ENCODE data around the gene NFIA. TPM values are rescaled to one million over a fixed set of nuclear protein-coding genes. Genes with fewer than 3 reads are reported as not detected.
"Not testable (repeated sequence)": the region's sequence is repeated elsewhere in the genome, so short reads cannot be mapped to it uniquely, and the experiment has no call there.

NFIA gene
- total RNA-seq, 2 experiments from 2014 or later = 0.98 to 1.1 TPM

GRCh38 chr1:61273861-61274260 lies 191.5 kb downstream of the NFIA start:
- CTCF ChIA-PET = no interaction called here
- intact Hi-C loops (cut with micrococcal nuclease) = loop anchor here (5.0 to 10.0 kb wide), 2 partner anchors 181 to 222 kb away; no protein-coding TSS in a partner anchor

GRCh38 chr1:61274939-61275338 lies 192.6 kb downstream of the NFIA start:
- Mint-ChIP-seq H3K27me3 (ENCODE audit: low read depth) (peaks cover 7% of the 10 kb centered on the region), H3K36me3 (ENCODE audit: low read depth) (no peaks in the 10 kb centered on the region), H3K27ac (no peak overlapping the region), H3K4me1 (ENCODE audit: low read depth) (peaks cover 14% of the 10 kb centered on the region), H3K9me3 (no peaks in the 10 kb centered on the region), H3K4me3 (no peak overlapping the region)
- DNase-seq = no peak
- CTCF ChIA-PET = no interaction called here
- intact Hi-C loops (cut with micrococcal nuclease) = loop anchor here (5.0 to 10.0 kb wide), 2 partner anchors 180 to 223 kb away; no protein-coding TSS in a partner anchor

More at GRCh38 chr1:61273861-61274260, 191.5 kb downstream of the NFIA start:
- H3K27ac Mint-ChIP-seq = no peak overlapping the region
- H3K27me3 Mint-ChIP-seq (ENCODE audit: low read depth) = peaks cover 7% of the 10 kb centered on the region
- DNase-seq = no peak
- H3K9me3 Mint-ChIP-seq = no peaks in the 10 kb centered on the region
- no peak overlapping the region for H3K4me3 Mint-ChIP-seq
- peaks cover 18% of the 10 kb centered on the region for H3K4me1 Mint-ChIP-seq (ENCODE audit: low read depth)
- no peaks in the 10 kb centered on the region for H3K36me3 Mint-ChIP-seq (ENCODE audit: low read depth)

- no peak for DNase-seq
- H3K27me3 Mint-ChIP-seq (ENCODE audit: low read depth) = peaks cover 7% of the 10 kb centered on the region
- intact Hi-C loops (cut with micrococcal nuclease) = loop anchor here (10.0 kb wide), 1 partner anchor 179 kb away; no protein-coding TSS in a partner anchor
- H3K9me3 Mint-ChIP-seq = no peaks in the 10 kb centered on the region
- CTCF ChIA-PET = no interaction called here
- H3K27ac Mint-ChIP-seq = no peak overlapping the region
- peaks cover 2% of the 10 kb centered on the region for H3K4me1 Mint-ChIP-seq (ENCODE audit: low read depth)
- H3K4me3 Mint-ChIP-seq = no peak overlapping the region
- H3K36me3 Mint-ChIP-seq (ENCODE audit: low read depth) = no peaks in the 10 kb centered on the region
Observed at GRCh38 chr1:61276246-61276645, 193.9 kb downstream of the NFIA start.

- no peaks in the 10 kb centered on the region for H3K36me3 Mint-ChIP-seq (ENCODE audit: low read depth)
- DNase-seq = no peak
- peaks cover 7% of the 10 kb centered on the region for H3K27me3 Mint-ChIP-seq (ENCODE audit: low read depth)
- no peaks in the 10 kb centered on the region for H3K9me3 Mint-ChIP-seq
- H3K4me3 Mint-ChIP-seq = no peak overlapping the region
- CTCF ChIA-PET = no interaction called here
- H3K27ac Mint-ChIP-seq = no peak overlapping the region
- intact Hi-C loops (cut with micrococcal nuclease) = loop anchor here (10.0 kb wide), 1 partner anchor 178 kb away; no protein-coding TSS in a partner anchor
- H3K4me1 Mint-ChIP-seq (ENCODE audit: low read depth) = no peaks in the 10 kb centered on the region
Observed at GRCh38 chr1:61277121-61277690, 194.8 kb downstream of the NFIA start.

GRCh38 chr1:61278503-61278902 lies 196.1 kb downstream of the NFIA start:
- H3K4me3 Mint-ChIP-seq; H3K27ac Mint-ChIP-seq; CTCF ChIA-PET; H3K4me1 Mint-ChIP-seq (ENCODE audit: low read depth); H3K9me3 Mint-ChIP-seq; DNase-seq; H3K27me3 Mint-ChIP-seq (ENCODE audit: low read depth); H3K36me3 Mint-ChIP-seq (ENCODE audit: low read depth): not testable (repeated sequence)
- intact Hi-C loops (cut with micrococcal nuclease) = loop anchor here (10.0 kb wide), 1 partner anchor 176 kb away; no protein-coding TSS in a partner anchor

GRCh38 chr1:61278966-61279365 lies 196.6 kb downstream of the NFIA start:
- Mint-ChIP-seq H3K27ac (no peak overlapping the region), H3K4me1 (ENCODE audit: low read depth) (no peaks in the 10 kb centered on the region), H3K27me3 (ENCODE audit: low read depth) (peaks cover 4% of the 10 kb centered on the region), H3K4me3 (no peak overlapping the region), H3K36me3 (ENCODE audit: low read depth) (no peaks in the 10 kb centered on the region), H3K9me3 (no peaks in the 10 kb centered on the region)
- intact Hi-C loops (cut with micrococcal nuclease) = loop anchor here (10.0 kb wide), 1 partner anchor 176 kb away; no protein-coding TSS in a partner anchor
- DNase-seq = no peak
- CTCF ChIA-PET = no interaction called here

- no peak overlapping the region for H3K27ac Mint-ChIP-seq
- H3K4me1 Mint-ChIP-seq (ENCODE audit: low read depth) = no peaks in the 10 kb centered on the region
- no peaks in the 10 kb centered on the region for H3K36me3 Mint-ChIP-seq (ENCODE audit: low read depth)
- H3K4me3 Mint-ChIP-seq = no peak overlapping the region
- CTCF ChIA-PET = interaction anchor here (1.1 kb wide), 1 partner anchor 20 kb away, joined by 3 read pairs; no protein-coding TSS in a partner anchor
- no peaks in the 10 kb centered on the region for H3K9me3 Mint-ChIP-seq
- H3K27me3 Mint-ChIP-seq (ENCODE audit: low read depth) = peaks cover 3% of the 10 kb centered on the region
- intact Hi-C loops (cut with micrococcal nuclease) = loop anchor here (10.0 kb wide), 1 partner anchor 175 kb away; no protein-coding TSS in a partner anchor
- DNase-seq = no peak
Observed at GRCh38 chr1:61279570-61279969, 197.2 kb downstream of the NFIA start.

- Mint-ChIP-seq H3K36me3 (ENCODE audit: low read depth) (no peaks in the 10 kb centered on the region), H3K27ac (no peak overlapping the region), H3K27me3 (ENCODE audit: low read depth) (peaks cover 3% of the 10 kb centered on the region), H3K9me3 (no peaks in the 10 kb centered on the region), H3K4me3 (no peak overlapping the region), H3K4me1 (ENCODE audit: low read depth) (no peaks in the 10 kb centered on the region)
- CTCF ChIA-PET = interaction anchor here (1.1 kb wide), 1 partner anchor 20 kb away, joined by 3 read pairs; no protein-coding TSS in a partner anchor
- intact Hi-C loops (cut with micrococcal nuclease) = no loop called here
- no peak for DNase-seq
Observed at GRCh38 chr1:61280452-61280851, 198.1 kb downstream of the NFIA start.

- CTCF ChIA-PET = no interaction called here
Observed at GRCh38 chr1:61282387-61282786, 200.0 kb downstream of the NFIA start.

GRCh38 chr1:61284248-61284854 lies 202.0 kb downstream of the NFIA start:
- CTCF ChIA-PET = interaction anchor here (1.0 kb wide), 1 partner anchor 18 kb away, joined by 4 read pairs; no protein-coding TSS in a partner anchor
- Mint-ChIP-seq H3K9me3 (no peaks in the 10 kb centered on the region), H3K27me3 (ENCODE audit: low read depth) (peaks cover 9% of the 10 kb centered on the region), H3K36me3 (ENCODE audit: low read depth) (no peaks in the 10 kb centered on the region), H3K4me3 (no peak overlapping the region), H3K4me1 (ENCODE audit: low read depth) (no peaks in the 10 kb centered on the region), H3K27ac (no peak overlapping the region)
- DNase-seq = no peak
- intact Hi-C loops (cut with micrococcal nuclease) = no loop called here

More at GRCh38 chr1:61282387-61282786, 200.0 kb downstream of the NFIA start:
- Mint-ChIP-seq H3K4me3 (no peak overlapping the region), H3K36me3 (ENCODE audit: low read depth) (no peaks in the 10 kb centered on the region), H3K27me3 (ENCODE audit: low read depth) (peaks cover 7% of the 10 kb centered on the region), H3K9me3 (no peaks in the 10 kb centered on the region), H3K27ac (no peak overlapping the region), H3K4me1 (ENCODE audit: low read depth) (no peaks in the 10 kb centered on the region)
- DNase-seq = no peak
- intact Hi-C loops (cut with micrococcal nuclease) = no loop called here

- Mint-ChIP-seq H3K4me1 (ENCODE audit: low read depth) (no peaks in the 10 kb centered on the region), H3K9me3 (no peaks in the 10 kb centered on the region), H3K4me3 (no peak overlapping the region), H3K27me3 (ENCODE audit: low read depth) (peaks cover 9% of the 10 kb centered on the region), H3K27ac (no peak overlapping the region), H3K36me3 (ENCODE audit: low read depth) (no peaks in the 10 kb centered on the region)
- no peak for DNase-seq
- CTCF ChIA-PET = interaction anchor here (0.8 to 1.0 kb wide), 2 partner anchors 17 to 203 kb away, joined by 3 to 4 read pairs; no protein-coding TSS in a partner anchor
- intact Hi-C loops (cut with micrococcal nuclease) = no loop called here
Observed at GRCh38 chr1:61284936-61285335, 202.6 kb downstream of the NFIA start.

- CTCF ChIA-PET = interaction anchor here (0.6 to 1.1 kb wide), 3 partner anchors 33 to 202 kb away, joined by 3 to 6 read pairs (median 3); no protein-coding TSS in a partner anchor
- Mint-ChIP-seq H3K36me3 (ENCODE audit: low read depth) (no peaks in the 10 kb centered on the region), H3K27ac (no peak overlapping the region), H3K4me3 (no peak overlapping the region), H3K9me3 (no peaks in the 10 kb centered on the region), H3K27me3 (ENCODE audit: low read depth) (peaks cover 9% of the 10 kb centered on the region), H3K4me1 (ENCODE audit: low read depth) (no peaks in the 10 kb centered on the region)
- intact Hi-C loops (cut with micrococcal nuclease) = no loop called here
- no peak for DNase-seq
Observed at GRCh38 chr1:61285371-61285885, 203.1 kb downstream of the NFIA start.
